ENCODE measurements around the gene CAPN15.
A peak's percentile ranks its signal among the peaks of the same experiment; 100 is the strongest.

CAPN15 gene

GRCh38 chr16:592518-593306, 65.2 kb downstream of the CAPN15 start:
- H3K27ac ChIP-seq (replicated peaks), result peak overlapping the region; percentile 91
- TF ChIP-seq POLR2AphosphoS5 (IDR thresholded peaks at IDR 0.05; ENCODE audit: low read depth), result peak; percentile 79
- TF ChIP-seq GABPA (IDR thresholded peaks at IDR 0.05; ENCODE audit: low read depth), result no peak; the same call in 1 of the 2 replicates
- TF ChIP-seq, protein P1, sequence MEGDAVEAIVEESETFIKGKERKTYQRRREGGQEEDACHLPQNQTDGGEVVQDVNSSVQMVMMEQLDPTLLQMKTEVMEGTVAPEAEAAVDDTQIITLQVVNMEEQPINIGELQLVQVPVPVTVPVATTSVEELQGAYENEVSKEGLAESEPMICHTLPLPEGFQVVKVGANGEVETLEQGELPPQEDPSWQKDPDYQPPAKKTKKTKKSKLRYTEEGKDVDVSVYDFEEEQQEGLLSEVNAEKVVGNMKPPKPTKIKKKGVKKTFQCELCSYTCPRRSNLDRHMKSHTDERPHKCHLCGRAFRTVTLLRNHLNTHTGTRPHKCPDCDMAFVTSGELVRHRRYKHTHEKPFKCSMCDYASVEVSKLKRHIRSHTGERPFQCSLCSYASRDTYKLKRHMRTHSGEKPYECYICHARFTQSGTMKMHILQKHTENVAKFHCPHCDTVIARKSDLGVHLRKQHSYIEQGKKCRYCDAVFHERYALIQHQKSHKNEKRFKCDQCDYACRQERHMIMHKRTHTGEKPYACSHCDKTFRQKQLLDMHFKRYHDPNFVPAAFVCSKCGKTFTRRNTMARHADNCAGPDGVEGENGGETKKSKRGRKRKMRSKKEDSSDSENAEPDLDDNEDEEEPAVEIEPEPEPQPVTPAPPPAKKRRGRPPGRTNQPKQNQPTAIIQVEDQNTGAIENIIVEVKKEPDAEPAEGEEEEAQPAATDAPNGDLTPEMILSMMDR (IDR thresholded peaks at IDR 0.05; ENCODE audit: insufficient read depth, low read length), result peak; percentile 39
- TF ChIP-seq, protein P2, sequence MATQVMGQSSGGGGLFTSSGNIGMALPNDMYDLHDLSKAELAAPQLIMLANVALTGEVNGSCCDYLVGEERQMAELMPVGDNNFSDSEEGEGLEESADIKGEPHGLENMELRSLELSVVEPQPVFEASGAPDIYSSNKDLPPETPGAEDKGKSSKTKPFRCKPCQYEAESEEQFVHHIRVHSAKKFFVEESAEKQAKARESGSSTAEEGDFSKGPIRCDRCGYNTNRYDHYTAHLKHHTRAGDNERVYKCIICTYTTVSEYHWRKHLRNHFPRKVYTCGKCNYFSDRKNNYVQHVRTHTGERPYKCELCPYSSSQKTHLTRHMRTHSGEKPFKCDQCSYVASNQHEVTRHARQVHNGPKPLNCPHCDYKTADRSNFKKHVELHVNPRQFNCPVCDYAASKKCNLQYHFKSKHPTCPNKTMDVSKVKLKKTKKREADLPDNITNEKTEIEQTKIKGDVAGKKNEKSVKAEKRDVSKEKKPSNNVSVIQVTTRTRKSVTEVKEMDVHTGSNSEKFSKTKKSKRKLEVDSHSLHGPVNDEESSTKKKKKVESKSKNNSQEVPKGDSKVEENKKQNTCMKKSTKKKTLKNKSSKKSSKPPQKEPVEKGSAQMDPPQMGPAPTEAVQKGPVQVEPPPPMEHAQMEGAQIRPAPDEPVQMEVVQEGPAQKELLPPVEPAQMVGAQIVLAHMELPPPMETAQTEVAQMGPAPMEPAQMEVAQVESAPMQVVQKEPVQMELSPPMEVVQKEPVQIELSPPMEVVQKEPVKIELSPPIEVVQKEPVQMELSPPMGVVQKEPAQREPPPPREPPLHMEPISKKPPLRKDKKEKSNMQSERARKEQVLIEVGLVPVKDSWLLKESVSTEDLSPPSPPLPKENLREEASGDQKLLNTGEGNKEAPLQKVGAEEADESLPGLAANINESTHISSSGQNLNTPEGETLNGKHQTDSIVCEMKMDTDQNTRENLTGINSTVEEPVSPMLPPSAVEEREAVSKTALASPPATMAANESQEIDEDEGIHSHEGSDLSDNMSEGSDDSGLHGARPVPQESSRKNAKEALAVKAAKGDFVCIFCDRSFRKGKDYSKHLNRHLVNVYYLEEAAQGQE (IDR thresholded peaks at IDR 0.05; ENCODE audit: insufficient replicate concordance, low read depth), result peak; percentile 14
- TF ChIP-seq SPI1 (IDR thresholded peaks at IDR 0.05; ENCODE audit: borderline replicate concordance, low read depth), result peak; percentile 62; the same call in 1 of the 2 replicates
- H3K27me3 ChIP-seq (ENCODE audit: insufficient read depth, poor library complexity, severe bottlenecking), result no peaks in the 10 kb centered on the region
- DNase-seq (ENCODE audit: low read depth in 1 of 2, low spot score in 1 of 2), result peak; percentile 98 to 100
- H3K4me3 ChIP-seq (replicated peaks; ENCODE audit: insufficient read depth, low read length), result peak overlapping the region; percentile 27

DNA sequence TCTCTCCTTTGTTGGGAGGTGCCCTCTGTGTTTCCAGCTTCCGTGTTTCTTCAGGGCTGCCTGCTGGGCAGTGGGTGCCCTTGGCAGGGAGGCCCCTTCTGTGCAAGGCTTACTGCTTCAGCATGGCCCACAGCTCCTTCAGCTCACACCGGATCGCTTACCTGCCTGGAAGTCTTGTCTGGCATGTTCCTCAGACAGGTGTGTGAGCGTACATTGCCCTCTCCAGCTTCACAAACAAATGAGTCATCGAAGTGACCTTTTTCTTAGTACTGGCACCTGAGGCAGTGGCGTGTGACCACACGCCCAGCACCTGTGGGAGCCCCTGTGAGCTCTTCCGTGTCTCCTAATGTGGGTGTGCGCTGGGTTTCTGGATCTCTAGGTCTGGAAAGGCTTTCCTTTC, 65.9 kb downstream of the CAPN15 start:
- TF ChIP-seq, protein P1 (IDR thresholded peaks at IDR 0.05; ENCODE audit: insufficient read depth, low read length), result no peak
- TF ChIP-seq SPI1 (IDR thresholded peaks at IDR 0.05; ENCODE audit: borderline replicate concordance, low read depth) (no peak), POLR2AphosphoS5 (IDR thresholded peaks at IDR 0.05; ENCODE audit: low read depth) (no peak), GABPA (IDR thresholded peaks at IDR 0.05; ENCODE audit: low read depth) (no peak)
- TF ChIP-seq, protein P2 (IDR thresholded peaks at IDR 0.05; ENCODE audit: insufficient replicate concordance, low read depth), result no peak
- Histone ChIP-seq H3K27ac (replicated peaks) (peak overlapping the region; percentile 91), H3K4me3 (replicated peaks; ENCODE audit: insufficient read depth, low read length) (no peak overlapping the region), H3K27me3 (ENCODE audit: insufficient read depth, poor library complexity, severe bottlenecking) (no peaks in the 10 kb centered on the region)
- DNase-seq (ENCODE audit: low read depth in 1 of 2, low spot score in 1 of 2), result no peak

GRCh38 chr16:593807-594206, 66.3 kb downstream of the CAPN15 start:
- Histone ChIP-seq H3K27ac (replicated peaks) (peak overlapping the region; percentile 91), H3K4me3 (replicated peaks; ENCODE audit: insufficient read depth, low read length) (no peak overlapping the region), H3K27me3 (ENCODE audit: insufficient read depth, poor library complexity, severe bottlenecking) (no peaks in the 10 kb centered on the region)
- no peak for DNase-seq (ENCODE audit: low read depth in 1 of 2, low spot score in 1 of 2)
- TF ChIP-seq, protein P1 (IDR thresholded peaks at IDR 0.05; ENCODE audit: insufficient read depth, low read length), result no peak
- TF ChIP-seq SPI1 (IDR thresholded peaks at IDR 0.05; ENCODE audit: borderline replicate concordance, low read depth), result no peak
- TF ChIP-seq POLR2AphosphoS5 (IDR thresholded peaks at IDR 0.05; ENCODE audit: low read depth), result no peak
- no peak for TF ChIP-seq GABPA (IDR thresholded peaks at IDR 0.05; ENCODE audit: low read depth)
- TF ChIP-seq, protein P2 (IDR thresholded peaks at IDR 0.05; ENCODE audit: insufficient replicate concordance, low read depth), result no peak

All from HL-60 (cell line).